D341Med (cell line): ENCODE results near the gene TNFRSF25.
"Not testable (repeated sequence)": the region's sequence is repeated elsewhere in the genome, so short reads cannot be mapped to it uniquely, and the experiment has no call there.

Experiments used
- DNase-seq: peaks from one replicate; pipeline ENCODE4 v3.0.0; 2012; ENCODE audit warnings: low spot score

TNFRSF25 gene

DNA sequence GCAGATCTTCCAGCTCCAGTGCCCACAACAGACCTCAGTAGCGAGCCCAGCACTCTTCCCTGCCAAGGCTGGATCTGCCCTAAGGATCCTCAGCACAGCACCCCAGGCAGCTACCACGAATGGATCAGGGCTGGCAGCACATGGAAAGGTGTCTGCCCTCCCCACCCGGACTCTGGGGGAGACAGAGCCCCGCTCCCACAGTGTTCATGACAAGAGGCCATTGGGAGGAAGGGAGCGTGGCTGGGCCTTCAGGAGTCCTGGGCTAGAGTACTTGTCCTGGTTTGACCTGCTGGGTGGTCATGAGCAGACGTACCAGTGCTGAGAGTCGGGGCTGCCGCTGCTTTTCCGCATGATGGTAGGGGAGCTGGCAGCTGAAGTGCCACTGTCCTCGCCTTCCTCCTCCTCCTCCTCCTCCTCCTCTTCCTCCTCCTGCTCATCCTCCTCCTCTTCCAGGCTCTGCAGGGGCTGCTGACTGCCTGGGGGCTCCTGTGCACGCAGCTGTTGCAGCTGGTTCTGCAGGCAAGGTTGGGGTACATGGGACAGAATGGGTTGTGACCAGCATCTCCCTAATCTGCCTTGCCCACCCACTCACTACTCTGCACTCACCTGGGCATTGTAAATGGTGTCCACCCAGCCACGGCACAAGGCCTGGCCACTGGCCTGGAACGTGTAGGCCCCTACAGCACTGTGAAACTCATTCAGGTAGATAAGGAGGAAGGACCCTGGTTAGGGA lies 2.9 kb upstream of the TNFRSF25 start:
- no peak for DNase-seq

DNA sequence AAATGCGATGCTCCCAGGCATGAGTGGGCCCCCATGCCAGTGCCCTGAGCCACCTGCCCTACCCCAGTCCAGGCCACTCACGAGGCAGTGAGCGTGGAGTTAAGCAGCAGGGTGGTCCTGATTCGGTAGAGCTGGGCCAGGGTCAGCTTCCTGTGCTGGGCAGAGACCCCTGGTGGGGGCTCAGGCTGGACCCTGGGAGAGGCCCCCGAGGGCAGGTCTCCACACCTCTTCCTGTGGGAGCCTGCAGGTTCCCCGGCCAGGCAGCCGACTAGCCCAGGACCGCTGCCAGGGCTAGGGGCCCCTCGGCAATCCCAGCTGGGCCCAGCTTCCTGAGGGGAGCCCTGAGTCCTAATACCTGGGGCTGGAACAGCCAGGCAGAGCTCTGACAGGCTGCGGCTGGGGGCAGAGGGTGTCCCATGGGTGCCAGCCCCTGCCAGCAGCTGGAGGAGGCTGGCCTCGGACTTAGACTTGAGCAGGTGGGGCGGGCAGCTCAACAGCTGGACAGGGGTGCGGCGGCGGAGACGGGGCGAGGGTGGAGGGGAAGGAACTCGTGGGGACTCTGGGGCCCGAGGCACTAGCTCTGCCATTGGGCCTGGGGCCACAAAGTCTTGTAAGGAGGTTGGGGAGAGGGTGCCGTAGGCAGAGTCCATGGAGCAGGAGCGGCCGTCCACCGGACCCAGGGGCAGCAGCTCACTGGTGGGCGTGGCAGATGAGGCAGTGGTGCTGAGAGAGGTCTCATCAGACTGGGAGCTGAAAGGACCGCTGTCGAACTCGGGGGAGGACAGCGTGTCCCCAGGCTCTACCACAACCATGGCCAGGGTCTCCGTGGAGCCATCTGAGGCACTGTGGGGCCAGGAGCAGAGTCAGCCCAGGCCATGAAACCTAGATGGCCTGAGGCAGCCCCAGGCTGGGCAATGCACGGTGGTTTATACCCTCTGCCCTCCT lies 2.0 kb upstream of the TNFRSF25 start:
- DNase-seq, result no peak

DNA sequence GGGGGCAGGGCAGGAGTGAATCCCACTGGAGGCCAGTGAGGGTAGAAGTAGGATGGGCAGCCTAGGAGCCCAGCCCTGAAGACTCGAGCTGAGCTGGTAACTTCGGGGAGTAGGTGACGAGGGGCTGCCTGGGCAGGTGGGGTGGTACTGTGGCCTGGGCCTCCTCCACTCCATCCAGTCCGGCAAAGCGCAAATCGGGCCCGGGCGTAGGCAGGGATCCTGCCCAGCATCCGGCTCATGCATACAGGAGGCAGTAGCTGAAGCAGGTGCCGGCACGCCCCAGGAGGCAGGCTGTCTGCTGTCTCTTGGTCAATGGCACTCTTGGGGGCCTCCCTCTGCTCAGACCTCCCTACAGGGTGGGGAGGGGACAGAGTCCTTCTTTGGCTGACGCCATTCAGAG lies 1.3 kb upstream of the TNFRSF25 start:
- DNase-seq, result no peak

DNA sequence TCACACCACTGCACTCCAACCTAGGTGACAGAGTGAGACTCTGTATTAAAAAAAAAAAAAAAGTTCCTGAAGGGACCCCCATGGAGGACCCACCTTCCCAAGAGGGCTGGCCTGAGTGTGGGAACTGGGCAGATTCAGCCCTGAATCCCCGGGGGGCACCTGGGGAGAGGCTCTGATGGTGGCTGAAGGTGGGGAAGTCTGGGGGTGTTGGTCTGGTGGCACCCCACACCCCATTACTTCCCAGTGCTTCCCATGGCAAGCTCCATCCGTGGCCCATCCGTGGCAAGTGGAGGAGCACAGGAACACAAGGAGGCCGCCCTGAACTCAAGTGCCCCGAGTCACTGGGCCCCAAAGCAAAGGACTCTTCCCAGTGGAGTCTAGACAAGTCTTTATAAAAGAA lies 778 bp upstream of the TNFRSF25 start:
- DNase-seq, result no peak

DNA sequence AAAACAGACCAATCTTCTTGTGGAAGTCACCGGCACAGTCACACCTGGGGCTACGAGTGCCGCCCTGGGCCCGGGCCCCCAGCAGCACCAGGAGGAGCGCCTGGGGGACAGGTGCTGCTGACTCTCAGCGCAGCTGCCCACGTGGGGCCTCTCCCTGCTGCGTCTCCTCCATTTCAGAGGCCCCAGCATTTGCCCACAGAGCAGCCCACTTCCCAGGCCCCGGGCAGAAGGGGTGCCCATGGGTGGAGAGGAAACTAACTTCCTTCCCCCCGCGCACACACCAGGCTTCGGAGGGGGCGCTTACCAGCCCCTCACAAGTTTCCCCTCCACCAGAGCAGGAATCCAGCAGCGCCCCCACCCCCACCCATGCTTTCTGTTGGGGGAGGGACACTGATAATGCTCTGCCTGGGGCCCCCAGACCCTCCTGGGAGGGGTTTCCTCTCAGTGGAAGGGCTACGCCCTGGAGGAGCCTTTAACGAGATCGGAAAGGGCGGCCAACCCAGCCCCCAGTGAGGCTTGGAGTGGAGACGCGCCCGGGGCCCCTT lies 440 bp downstream of the TNFRSF25 start:
- DNase-seq, result no peak

DNA sequence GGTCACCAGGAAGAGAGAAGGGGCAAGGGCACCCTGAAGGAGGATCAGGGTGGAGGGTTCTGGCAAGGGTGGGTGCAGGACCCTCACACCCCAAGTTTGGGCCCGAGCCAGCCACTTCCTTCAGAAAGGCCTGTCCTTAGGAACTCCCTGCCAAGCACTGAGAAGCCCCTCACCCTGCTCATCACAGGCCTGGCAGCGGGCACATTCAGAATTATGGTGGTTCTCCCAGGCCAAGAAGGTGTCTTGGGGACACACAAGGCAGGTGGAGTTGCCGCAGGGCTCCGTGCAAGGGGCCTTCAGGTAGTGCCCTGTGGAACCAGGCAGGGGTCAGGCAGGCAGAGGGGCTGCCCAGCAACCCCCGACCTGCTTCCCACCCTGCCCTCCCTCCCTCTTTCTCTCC lies 1.1 kb downstream of the TNFRSF25 start:
- DNase-seq, result no peak

DNA sequence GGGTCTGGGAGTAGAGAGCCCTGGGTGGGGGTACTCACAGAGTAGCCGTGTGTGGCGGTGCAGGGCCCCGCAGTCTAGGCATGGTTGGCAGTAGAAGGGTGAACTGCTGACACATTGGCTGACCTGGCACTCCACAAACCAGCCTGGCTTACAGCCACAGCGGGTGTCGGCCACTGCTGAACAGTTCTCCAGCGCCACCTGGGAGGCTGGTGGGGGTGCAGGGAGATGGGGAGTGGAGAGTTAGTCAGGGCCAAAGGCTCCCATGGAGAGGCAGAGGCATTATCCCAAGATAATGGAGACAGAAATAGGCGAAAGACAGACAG lies 1.5 kb downstream of the TNFRSF25 start:
- no peak for DNase-seq

DNA sequence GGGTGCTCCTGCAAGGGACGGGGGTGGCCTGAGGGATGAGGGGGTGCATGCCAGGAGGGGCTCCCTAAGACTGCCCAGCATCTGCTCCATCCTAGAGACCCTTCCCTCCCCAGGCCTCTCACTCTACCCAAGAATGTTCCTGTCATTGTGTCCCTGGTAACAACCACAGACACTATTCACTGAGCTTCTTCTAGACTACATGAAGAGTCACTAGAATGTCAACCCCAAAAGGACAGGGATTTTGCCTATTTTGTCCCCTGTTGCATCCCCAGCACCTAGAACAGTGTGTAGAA lies 2.9 kb downstream of the TNFRSF25 start:
- DNase-seq, result no peak

DNA sequence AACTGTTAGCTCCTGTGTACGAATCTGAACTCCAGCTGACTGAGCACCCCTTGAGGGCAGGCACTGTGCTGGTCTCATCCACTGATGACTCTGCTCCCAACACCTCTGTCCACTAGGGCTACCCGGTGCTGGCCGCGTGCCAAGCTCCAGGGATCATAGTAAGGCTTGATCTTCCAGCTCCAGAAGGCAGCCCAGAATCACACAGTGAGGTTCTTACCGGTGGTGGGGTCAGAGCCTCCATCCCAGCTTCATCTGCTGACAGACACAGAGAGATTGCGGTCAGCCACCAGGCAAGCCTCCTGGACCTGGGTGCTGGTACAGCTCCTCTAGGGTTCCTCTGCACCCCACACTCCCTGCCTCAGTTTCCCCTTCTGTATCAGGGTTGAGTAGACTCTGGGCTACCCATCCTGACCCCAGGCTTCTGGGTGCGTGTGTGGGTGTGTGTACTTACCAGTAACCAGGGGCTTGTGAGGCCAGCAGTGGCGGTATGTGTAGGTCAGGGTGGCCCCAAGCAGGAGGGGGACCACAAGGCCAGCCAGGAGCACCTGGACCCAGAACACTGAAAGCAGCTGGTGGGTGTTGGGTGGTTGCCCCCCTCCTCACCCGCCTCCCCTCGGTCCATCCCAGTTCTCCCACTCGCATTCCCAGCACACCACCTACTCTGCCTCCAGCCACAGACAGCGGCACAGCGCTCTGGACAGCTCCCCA lies 3.4 kb downstream of the TNFRSF25 start:
- DNase-seq, result no peak

DNA sequence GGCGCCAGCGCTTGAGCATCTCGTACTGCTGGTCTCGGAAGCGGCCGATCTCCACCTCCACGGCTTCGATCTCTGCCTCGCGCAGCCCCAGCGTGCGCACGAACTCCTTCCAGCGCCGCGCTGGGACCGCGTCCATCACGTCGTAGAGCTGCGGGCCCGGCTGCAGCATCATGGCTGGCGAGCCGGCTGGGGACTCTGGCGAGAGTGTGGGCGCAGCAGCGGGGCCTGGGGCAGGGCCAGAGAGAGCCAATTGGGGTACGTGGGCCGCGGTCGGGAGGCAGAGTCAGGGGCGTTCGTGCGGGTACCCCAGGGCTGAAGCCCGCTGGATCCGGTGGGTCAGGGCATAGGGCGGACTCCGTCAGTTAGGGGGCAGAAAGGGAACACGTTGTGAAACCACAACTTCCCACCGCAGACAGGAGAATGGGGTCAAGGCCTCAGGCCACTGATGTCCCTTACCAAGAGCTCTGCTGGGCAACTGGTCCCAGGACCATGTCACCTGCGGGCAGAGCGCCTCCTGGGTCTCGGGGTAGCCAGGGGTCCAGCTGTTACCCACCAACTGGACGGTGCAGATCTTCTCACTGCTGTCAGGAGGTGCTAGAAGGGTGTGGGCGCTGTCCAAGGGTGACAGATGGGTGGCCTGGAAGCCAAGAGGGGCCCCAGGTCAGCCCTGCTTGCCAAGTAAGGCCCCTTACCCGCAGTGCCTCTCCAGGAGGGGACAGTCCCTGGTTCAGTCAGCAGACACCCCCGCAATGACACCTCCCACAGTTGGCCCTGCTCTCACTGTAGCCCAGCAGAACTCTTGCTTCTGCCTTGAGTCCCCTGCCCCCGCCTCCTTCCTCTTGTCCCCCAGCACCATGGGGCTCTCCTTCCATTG lies 4.2 kb downstream of the TNFRSF25 start:
- DNase-seq, result no peak

DNA sequence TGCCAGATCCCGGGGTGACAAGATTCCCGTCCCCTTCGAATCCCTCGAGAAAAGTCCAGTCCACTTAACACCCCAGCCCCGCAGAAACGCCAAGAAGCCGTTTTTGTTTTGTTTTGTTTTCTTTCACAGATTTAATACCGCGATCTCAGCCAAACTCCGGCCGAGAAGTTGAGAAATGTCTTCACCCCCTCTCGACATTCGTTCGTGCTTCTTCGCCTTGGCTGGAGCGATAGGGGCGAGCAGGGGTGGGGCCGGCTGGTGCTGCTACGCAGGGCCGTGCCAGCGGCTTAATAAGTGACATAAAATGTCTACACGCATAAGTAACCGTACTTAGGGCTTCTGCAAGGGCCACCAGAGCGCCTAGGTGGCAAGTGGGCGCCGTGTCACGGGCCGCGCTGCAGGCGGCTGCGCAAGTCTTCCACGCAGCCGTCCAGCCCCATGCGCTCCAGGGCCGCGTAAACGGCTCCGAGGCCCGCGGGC lies 4.9 kb downstream of the TNFRSF25 start:
- no peak for DNase-seq

DNA sequence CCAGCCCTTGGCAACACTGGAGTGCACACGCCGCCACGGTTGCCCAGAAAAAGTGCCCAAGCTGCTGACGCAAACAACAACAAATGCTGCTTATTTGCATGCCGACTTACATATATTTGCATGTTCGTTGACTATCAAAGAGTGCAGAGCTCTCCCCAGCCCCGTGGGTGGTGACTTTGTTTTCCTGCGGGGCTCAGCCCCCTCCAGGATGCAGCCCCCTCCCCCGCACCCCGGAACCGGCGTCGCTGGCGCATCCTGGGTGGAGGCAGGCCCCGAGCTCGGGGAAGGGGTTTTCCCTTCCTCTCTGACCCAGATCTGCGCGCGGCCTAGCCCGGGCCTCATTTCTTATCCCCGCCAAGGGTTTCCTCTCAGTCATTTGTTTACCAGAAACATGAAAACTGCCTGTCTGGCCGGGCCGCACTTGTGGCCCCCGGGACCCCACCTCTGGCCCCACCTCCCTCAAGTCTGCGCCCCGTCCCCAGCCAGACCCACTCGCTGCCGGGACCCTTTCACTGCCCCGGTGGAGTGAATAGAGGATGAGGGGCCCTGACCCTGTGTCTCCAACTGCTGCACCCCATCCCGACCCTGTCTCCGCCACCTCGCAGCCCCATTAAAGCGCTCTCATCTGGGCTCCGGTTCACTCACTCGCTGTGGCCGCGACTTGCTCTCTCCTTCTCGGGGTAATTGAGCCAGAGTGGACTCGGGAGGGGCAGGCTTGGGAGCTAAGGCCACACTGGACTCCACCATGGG lies 5.5 kb downstream of the TNFRSF25 start:
- DNase-seq, result no peak

DNA sequence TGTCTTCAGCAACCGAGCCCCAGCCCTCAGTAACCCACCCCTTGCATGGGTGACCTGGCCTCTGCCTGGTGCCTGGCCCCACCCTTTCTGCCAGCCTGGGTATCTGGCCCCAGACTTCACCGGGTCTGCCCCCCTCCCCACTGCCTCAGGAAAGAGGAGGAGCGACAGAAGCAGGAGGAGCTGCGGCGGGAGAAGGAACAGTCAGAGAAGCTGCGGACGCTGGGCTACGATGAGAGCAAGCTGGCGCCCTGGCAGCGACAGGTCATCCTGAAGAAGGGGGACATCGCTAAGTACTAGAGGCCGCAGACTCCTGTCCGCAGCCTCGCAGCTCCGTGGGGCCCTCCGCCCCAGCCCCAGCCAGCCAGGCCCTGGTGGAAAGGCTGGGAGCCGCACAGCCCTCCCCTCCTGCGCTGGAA lies 6.1 kb downstream of the TNFRSF25 start:
- DNase-seq, result no peak

DNA sequence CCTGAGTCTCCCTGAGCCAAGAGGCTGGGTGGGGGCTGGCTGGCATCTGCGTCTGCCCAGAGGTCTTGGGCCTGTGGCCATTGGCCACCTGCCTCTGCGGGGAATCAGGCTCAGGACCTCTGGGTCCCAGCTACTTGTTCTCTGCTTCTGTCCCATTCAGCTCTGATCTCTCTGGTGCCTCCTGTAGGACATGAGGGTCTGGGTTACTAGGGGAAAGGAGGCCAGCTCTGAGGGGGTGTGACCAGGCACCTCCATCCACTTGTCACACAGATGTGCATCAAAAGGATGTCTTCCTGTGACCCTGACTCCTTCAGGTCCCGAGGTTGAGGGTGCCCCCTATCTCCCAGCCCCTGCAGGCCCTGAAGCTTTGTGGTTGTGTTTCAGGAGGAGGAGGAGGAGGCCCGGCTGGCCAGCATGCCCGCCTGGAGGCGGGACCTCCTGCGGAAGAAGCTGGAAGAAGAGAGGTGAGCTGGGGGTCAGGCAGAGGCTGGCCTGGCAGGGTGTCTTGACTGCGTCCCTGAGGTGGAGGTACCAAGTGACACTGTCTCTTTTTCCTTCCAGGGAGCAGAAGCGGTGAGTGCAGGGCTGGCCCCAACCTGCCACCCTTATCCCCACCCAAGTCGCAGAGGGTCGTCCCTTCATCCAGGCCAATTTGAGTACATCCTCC lies 9.0 kb downstream of the TNFRSF25 start:
- no peak for DNase-seq

DNA sequence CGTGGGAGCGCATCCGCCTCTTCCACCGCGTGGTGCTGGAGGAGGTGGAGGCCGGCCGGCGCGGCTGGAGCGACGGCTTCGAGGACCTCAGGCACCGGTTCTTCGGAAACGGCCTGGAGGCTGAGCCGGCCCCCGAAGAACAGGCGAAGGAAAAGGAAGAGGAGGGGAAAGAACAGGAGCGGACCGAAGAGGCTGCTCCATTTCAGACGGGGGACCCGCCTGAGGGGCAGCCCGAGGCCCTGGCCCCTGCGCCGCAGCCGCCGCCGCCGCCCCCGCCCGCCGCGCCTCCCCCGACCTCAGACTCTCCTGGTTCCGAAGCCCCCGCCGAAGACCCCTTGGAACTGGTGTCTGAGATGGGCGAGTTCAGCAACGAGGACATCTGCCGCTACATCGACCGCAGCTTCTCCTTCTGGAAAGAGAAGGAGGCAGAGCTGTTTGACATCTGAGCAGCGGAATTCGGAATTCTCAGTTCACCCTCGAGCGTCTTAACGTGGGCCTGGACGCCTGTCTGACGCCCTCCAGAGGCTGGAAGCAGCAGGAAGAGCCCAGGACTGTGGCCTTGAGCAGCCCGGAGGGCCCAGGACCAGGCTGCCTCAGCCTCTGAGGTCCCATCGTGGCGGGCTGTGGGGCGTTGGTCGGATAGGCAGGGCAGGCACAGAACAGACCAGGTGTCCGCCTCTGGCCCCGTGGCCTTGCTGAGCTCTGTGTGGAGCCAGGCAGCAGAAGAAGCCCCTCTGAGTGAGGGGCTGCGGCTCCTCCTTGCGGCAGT lies 10.0 kb downstream of the TNFRSF25 start:
- DNase-seq, result not testable (repeated sequence)

DNA sequence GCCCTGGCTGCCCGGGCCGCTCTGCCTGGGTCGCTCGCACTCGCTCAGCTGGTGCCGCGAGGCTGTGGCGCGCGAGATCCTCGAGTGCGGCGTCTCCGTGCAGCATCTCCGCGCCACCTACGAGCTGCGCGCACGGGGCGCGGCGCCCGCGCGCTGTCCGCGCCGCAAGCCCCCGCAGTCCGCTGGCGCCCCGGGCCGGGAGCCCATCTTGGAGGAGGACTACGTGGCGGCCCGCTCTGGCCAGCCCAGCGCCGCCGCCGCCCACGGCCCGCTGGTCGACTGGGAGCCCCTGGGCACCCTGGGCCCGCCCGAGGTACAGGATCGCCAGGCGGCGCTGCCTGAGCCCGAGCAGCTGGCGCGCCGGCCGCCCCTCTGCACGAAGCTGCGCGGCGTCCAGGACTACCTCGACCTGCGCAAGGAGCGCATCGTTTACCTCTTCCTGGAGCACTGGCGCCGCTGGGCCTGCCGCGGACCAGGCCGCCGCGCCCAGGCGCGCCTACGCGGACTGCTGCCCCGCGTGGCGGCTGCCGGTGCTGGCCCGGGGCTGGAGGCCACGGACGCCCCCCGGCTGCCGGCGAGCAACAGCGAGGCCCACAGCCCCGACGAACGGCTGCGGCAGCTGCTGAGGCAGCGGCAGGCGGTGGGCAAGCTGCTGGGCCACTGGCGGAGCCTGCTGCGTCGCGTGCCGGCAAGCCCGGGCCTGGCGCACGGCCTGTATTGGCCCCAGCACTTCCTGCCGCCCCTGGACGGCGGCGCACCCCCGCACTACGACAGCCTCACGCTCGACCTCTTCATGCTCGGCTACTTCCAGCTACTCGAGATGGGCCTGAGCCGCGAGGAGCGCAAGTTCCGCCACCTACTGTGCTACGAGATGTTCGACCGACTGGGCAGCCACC lies 10.9 kb downstream of the TNFRSF25 start:
- peak; percentile 67 for DNase-seq

DNA sequence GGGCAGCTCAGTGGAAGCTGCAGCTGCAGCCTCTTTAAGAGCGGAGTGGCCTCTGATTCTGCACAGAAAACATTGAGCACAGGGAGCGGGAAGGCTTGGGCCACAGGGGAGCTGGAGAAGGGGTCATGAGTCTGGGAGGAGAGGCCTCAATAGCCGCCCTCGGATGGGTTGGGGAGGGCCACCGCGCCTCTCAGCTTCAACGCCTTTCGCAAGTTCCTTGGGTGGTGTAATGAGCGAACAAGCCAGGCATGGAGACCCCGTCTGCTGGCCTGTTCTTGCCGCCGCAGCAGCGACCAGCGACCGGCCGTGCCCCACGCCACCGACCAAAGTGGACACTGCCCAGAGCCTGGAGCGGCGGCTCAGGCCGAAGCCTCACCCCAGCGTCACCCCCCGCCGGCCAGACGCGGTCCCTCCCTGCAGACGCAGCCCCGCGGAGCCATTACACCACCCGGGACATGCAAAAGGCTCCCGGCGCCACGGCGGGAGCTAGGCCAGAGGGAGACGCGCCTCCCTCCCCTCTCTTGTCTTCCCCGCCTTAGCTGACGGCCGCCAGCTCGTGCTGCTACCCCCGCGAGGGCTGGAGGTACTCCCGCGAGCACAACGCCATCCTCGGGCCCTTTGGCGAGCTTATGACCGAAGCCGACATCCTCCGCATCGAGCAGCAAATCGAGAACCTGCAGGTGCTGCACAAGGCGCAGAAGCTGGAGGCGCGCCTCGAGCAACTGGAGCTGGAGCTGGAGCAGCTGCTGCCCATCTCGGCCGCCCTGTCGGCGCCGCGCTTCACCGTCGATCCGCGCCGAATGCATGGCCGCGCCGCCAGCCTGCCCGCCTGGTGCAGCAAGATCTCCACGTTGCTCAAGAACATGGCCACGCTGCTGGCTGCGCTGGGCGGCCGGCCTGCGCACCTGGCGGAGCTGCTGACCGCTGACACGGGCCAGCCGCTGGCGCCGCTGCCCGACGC lies 11.8 kb downstream of the TNFRSF25 start:
- not testable (repeated sequence) for DNase-seq
